ENCODE data around the gene ZNF329.

DNA sequence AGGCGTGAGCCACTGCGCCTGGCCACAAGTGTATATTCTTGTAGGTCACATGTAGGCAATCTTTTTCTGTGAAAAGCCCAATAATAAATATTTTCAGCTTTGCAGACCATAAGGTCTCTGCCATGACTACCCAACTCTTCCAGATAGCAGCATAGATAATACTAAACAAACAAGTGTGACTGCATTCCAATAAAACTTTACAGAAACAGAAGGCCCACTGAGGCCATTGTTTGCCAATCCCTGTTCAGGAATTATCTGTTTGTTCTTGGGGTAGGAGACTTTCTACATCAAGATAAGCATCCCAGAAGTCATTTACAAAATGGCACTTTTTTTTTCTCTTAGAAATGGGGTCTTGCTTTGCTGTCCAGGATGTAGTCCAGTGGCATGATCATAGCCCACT lies 2.8 kb upstream of the ZNF329 start:
- TF ChIP-seq, protein P1, sequence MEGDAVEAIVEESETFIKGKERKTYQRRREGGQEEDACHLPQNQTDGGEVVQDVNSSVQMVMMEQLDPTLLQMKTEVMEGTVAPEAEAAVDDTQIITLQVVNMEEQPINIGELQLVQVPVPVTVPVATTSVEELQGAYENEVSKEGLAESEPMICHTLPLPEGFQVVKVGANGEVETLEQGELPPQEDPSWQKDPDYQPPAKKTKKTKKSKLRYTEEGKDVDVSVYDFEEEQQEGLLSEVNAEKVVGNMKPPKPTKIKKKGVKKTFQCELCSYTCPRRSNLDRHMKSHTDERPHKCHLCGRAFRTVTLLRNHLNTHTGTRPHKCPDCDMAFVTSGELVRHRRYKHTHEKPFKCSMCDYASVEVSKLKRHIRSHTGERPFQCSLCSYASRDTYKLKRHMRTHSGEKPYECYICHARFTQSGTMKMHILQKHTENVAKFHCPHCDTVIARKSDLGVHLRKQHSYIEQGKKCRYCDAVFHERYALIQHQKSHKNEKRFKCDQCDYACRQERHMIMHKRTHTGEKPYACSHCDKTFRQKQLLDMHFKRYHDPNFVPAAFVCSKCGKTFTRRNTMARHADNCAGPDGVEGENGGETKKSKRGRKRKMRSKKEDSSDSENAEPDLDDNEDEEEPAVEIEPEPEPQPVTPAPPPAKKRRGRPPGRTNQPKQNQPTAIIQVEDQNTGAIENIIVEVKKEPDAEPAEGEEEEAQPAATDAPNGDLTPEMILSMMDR (conservative IDR thresholded peaks at IDR 0.05; ENCODE audit: low read depth, low read length): no peak
- no peak for TF ChIP-seq EZH2 (IDR thresholded peaks at IDR 0.05; ENCODE audit: borderline replicate concordance, low read depth, low read length, poor library complexity, severe bottlenecking)

Measured in A673 (cell line).